Femur (tissue), 1 donor: ENCODE results near the gene SLC17A7.
"Not testable (repeated sequence)": the region's sequence is repeated elsewhere in the genome, so short reads cannot be mapped to it uniquely, and the experiment has no call there.

Experiments used
- DNase-seq: peaks from one replicate; pipeline ENCODE4 v3.0.0-alpha.2; 2017

The SLC17A7 gene

GRCh38 chr19:49469828-49470614, 28.7 kb upstream of the SLC17A7 start:
- peak; percentile 54 for DNase-seq

DNA sequence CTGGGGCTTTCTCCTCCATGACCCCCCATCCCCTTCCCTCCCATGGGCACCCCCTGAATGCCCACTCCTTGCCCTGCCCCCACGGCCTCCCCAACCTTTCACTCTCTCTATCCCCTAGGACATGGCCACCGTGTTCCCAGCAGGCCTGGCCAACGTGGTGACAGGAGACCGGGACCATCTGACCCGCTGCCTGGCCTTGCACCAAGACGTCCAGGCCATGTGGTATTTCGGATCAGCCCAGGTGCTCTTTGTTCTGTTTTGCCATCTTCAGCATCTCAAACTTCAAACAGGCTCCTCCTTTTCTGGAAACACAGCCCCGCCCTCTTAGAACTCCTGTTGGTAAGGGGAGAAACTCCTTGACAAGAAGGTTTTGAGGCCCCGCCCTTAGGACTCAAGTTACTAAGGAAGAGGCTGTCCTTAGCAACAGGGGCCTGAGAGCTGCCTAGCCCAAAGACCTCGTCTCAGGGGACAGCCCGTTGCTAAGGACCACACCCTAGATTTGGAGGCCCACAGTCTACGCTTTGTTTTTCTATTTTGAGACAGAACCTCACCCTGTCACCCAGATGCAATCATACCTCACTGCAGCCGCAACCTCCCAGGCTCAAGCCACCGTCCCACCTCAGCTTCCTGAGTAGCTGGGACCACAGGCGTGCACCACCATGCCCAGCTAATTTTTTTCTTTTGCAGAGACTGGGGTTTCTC, 27.6 kb upstream of the SLC17A7 start:
- DNase-seq, result peak; percentile 89

- no peak for DNase-seq
Observed at GRCh38 chr19:49468199-49468598, 26.9 kb upstream of the SLC17A7 start.

GRCh38 chr19:49465371-49465770, 24.0 kb upstream of the SLC17A7 start:
- DNase-seq, result no peak

DNA sequence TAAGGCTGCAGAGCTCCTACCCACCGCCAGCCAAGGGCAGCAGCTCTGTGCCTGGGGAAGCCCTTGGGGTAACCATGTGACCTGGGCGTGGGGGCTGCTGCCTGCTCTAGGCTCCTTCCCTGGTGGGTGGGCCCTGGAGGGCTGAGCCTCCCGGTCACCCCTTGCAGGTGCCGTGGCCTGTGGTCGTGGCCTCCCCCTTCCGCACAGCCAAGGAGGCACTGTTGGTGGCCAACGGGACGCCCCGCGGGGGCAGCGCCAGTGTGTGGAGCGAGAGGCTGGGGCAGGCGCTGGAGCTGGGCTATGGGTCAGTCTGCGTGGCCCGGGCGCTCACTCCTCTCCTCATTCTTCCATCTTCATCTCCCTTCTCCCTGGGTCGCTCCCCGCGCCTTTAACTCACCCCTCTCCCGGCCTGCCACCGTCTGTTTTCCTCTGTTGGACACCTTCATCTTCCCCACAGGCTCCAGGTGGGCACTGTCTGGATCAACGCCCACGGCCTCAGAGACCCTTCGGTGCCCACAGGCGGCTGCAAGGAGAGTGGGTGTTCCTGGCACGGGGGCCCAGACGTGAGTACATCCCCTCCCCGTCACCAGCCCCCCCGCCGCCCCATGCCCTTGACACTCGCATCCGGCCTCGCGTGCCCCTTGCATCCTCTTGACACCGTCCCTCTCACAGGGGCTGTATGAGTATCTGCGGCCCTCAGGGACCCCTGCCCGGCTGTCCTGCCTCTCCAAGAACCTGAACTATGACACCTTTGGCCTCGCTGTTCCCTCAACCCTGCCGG, 22.8 kb upstream of the SLC17A7 start:
- peak; percentile 21 for DNase-seq

DNA sequence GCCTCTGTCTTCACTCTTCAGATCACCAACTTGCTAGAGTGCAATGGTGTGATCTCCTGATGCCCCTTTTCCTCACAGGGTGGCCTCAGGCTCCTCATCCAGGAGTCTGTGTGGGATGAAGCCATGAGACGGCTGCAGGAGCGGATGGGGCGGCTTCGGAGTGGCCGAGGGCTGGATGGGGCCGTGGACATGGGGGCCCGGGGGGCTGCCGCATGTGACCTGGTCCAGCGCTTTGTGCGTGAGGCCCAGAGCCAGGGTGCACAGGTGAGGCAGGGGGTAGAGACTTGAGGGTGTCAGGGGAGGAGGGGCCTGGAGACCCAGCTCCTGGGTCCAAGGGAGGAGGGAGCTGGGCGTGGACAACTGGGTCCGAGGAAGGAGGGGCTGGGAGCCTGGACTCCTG, 21.2 kb upstream of the SLC17A7 start:
- no peak for DNase-seq

- no peak for DNase-seq
Observed at GRCh38 chr19:49461656-49462055, 20.3 kb upstream of the SLC17A7 start.

- not testable (repeated sequence) for DNase-seq
Observed at GRCh38 chr19:49461130-49461529, 19.8 kb upstream of the SLC17A7 start.

GRCh38 chr19:49459388-49459787, 18.1 kb upstream of the SLC17A7 start:
- no peak for DNase-seq

GRCh38 chr19:49458567-49458903, 17.2 kb upstream of the SLC17A7 start:
- no peak for DNase-seq

DNA sequence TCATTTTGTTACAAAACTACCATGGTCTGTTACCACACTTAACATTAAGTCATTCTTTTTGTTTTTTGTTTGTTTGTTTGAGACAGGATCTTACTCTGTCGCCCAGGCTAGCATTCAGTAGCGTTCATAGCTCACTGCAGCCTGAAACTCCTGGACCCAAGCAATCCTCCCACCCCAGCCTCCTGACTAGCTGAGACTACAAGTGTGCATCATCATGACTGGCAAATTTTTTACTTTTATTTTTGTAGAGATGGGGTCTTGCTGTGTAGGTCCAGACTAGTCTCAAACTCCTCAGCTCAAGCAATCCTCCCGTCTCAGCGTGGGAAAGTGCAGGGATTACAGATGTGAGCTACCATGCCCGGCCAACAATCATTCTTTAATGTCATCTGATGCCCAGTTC, 15.0 kb upstream of the SLC17A7 start:
- no peak for DNase-seq

- no peak for DNase-seq
Observed at GRCh38 chr19:49455773-49456172, 14.4 kb upstream of the SLC17A7 start.

DNA sequence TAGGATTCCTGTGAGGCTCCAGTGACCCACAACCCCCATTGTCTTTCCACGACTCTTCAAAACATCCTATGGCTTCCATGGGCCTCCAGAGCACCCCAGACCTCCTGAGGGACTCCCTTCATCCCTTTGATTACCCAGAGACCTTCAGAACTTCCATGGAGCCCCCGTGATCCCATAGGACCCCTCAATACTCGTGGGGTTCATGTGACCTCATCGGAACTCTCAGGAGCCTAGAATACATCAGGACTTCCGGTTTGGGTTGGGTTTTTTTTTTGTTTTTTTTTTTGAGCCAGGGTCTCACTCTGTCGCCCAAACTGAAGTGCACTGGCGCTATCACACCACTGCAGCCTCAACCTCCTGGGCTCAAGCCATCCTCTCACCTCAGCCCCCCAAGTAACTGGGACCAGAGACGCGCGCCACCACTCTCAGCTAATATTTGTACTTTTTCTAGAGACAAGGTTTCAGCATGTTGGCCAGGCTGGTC, 12.5 kb upstream of the SLC17A7 start:
- DNase-seq, result no peak

- DNase-seq, result peak; percentile 99
Observed at GRCh38 chr19:49453013-49453756, 11.9 kb upstream of the SLC17A7 start, which contains the start of gene ALDH16A1. TSS of gene ALDH16A1 (plus strand) at chr19:49453225. CDS start at chr19:49453332, 107 bp downstream.

GRCh38 chr19:49451430-49452181, 10.3 kb upstream of the SLC17A7 start, which contains the start of gene PIH1D1:
TSS of gene PIH1D1 (minus strand) at chr19:49451814. CDS start at chr19:49451574, 240 bp downstream.
- peak; percentile 98 for DNase-seq

GRCh38 chr19:49450405-49450804, 9.1 kb upstream of the SLC17A7 start:
- no peak for DNase-seq

DNA sequence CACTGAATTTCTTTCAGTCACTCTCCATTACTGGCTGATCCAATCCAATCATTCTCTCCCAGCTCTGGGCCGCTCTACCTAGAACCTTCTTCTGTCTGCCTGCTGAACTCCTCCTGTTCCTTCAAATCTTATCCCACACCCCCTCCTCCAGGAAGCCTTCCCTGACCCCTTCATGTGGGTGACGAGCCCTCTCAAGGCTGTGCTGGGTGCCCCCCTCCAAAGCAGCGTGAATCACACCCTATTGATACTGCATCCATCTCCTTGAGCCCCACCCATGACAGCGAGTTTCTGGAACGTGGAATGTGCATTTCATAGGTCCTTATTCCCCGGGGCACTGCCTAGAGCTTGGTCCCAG, 7.1 kb upstream of the SLC17A7 start:
- DNase-seq, result no peak

DNA sequence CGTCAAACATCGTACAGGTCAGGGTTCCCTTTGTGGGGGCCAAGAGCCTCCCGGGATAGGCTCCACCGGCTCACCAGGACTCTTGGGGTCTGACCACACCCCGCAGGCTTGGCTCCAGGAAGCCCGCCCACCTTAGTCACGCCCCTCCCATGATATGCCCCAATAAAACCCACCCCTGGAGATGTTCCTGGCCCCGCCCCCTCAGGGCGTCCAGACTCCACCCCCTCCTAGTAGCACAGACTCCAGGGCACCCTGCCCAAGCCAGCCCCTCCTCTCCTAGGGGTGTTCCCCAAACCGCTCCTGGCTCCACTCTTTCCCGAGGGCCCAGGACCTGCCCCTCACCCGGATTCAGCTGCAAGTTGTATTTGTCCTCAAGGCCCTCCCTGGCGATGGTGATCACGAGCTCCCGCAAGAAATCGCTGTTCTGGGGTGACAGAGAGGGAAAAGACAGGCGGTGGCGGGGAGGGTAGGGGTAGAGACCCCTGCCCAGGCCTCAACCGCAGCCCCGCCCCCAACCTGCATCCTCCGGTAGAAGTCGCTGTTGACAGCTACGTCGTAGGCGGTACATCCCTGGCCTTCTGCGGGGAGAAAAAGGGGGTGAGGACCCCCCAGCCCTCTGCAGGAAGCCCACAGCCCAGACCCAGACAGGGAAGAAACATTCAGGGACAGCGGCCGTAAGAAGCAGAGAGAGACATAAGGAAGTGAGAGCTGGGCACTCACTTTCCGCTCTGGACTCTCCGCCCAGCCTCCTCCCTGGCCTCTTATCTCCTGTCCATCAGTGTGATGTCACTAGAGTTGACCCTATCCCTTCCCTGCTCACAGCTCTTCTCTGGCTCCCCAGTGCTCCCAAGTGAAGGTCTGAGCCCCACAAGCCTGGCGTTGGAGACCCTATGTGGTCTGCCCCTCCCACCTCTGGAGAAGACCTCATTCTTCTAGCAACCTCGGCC, 6.4 kb upstream of the SLC17A7 start:
- DNase-seq, result peak; percentile 64

DNA sequence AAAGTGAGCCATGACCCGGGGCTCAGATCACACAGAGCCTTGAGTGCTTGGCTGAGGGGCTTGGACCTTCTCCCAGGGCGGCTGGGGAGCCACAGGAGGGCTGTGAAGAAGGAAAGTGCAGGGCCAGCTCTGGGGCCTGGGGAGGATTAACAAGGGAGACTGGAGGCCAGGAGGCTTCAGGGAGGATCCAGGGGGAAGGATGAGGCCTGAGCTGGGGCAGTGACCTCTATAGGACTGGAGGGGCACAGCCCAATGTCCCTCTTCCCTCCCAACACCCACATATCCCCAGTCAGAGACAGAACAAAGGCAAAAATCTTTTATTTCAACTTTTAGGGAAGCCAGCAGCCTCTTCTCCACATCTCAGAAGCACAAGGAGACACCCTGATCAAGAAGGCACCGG, 4.7 kb upstream of the SLC17A7 start:
- DNase-seq, result no peak

- not testable (repeated sequence) for DNase-seq
Observed at GRCh38 chr19:49444100-49444700, 2.9 kb upstream of the SLC17A7 start.
